Measurements from ENCODE around the gene TIGD3.

GRCh38 chr11:65315204-65315865 lies 39.2 kb upstream of the TIGD3 start:
- TF ChIP-seq CTCF (IDR thresholded peaks at IDR 0.05) (peak; percentile 92 to 99 (median 97)), POLR2A (IDR thresholded peaks at IDR 0.05) (peak in 1 of 2 donors; percentile 18)
